Muscle of arm (tissue), 12 donors: ENCODE measurements around the gene SETD7. TPM values are rescaled to one million over a fixed set of nuclear protein-coding genes. Genes with fewer than 3 reads are reported as not detected.
"Not testable (repeated sequence)": the region's sequence is repeated elsewhere in the genome, so short reads cannot be mapped to it uniquely, and the experiment has no call there.

Experiments used
- DNase-seq: peaks from one replicate; pipeline ENCODE4 v3.0.0-alpha.2; 2013
- polyA plus RNA-seq, 12 donors: library from polyadenylated mRNA; unstranded; fragments of 120-200 nt; gene quantifications; one replicate each; pipeline ENCODE4 v1.2.1, GENCODE V29; 2013; ENCODE audit not compliant: insufficient read length in 12 of 12

SETD7 gene
- polyA plus RNA-seq, 12 donors = 42.3 to 112 (median 91.6) TPM; not detected in 1

DNA sequence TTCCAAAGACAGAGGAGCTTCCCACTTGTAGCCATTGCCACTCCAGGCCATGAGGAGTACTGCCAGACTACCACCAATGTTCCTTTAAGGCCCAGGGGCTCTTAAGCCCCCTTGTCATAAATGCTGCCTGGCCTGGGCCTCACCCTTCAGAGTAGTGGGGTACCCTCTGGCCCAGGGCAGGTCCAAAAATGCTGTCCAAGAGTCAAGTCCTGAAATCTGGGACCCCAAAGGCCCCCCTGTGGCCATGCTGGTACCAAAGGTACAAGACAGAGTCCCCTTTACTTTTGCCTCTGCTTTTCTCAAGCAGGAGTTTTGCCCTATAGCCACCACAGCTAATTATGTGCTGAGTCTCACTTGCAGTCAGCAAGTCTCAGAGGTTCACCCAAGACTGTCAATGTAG is 85.7 kb downstream of the SETD7 start:
- DNase-seq = no peak

DNA sequence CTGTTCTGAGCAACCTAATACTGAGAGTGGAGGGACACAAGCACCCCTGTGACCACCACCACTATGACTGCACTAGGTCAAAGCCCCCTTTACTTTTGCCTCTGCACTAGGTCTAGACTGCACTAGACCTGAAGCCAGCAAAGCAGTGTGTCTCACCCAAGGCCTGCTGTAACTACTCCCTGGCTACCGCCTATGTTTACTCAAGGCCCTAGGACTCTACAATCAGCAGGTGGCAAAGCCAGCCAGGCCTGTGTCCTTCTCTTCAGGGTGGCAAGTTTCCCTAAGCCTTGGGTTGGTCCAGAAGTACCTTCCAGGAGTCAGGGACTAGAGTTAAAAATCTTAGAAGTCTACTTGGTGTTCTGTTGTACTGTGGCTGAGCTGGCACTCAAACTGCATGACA is 86.2 kb downstream of the SETD7 start:
- DNase-seq = no peak

DNA sequence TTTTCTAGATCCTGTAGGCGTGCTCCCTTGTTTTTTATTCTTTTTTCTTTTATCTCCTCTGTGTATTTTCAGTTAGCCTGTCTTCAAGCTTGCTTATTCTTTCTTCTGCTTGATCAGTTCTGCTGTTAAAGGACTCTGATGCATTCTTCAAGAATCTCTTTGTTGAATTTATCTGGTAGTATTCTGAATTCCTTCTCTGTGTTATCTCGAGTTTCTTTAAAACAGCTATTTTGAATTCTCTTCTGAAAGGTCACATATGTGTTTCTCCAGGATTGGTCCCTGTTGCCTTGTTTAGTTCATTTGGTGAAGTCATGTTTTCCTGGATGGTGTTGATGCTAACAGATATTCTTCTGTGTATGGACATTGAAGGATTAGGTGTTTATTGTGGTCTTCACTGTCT is 86.8 kb downstream of the SETD7 start:
- DNase-seq = no peak

GRCh38 chr4:139468756-139469155 is 87.3 kb downstream of the SETD7 start:
- not testable (repeated sequence) for DNase-seq

- no peak for DNase-seq
These were observed 90.1 kb downstream of the SETD7 start for GRCh38 chr4:139465922-139466321.

GRCh38 chr4:139464512-139464911 is 91.5 kb downstream of the SETD7 start:
- not testable (repeated sequence) for DNase-seq

DNA sequence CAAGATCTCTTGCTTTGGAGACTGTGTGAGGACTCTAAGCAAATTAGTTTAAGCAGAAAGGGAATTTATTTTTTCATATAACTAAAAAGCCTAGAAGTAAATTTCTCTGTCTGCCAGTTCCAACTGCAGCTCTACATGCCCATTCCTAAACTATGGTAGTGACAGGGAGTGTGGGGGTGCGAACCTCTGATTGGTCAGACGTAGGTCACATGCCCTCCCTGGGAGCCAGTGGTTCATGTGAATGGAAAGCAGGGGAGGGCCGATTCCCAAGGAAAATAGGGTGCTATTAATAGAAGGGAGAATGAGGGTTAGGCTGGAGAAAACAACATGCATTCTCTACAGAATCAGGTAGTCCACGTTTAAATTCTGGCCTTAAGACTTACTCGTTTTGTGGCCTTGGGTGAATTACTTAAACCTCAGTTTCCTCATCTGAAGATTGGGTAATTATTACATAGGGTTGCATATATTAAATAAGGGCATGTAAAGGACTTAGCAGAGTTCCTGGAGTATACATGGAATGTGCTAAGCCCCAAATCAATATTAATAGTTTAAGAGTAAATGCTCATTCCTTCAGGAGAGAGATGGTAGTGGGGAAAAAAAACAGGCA is 94.9 kb downstream of the SETD7 start:
- no peak for DNase-seq

GRCh38 chr4:139460565-139460964 is 95.5 kb downstream of the SETD7 start:
- DNase-seq = no peak

- no peak for DNase-seq
These were observed 97.0 kb downstream of the SETD7 start for GRCh38 chr4:139458999-139459398.

DNA sequence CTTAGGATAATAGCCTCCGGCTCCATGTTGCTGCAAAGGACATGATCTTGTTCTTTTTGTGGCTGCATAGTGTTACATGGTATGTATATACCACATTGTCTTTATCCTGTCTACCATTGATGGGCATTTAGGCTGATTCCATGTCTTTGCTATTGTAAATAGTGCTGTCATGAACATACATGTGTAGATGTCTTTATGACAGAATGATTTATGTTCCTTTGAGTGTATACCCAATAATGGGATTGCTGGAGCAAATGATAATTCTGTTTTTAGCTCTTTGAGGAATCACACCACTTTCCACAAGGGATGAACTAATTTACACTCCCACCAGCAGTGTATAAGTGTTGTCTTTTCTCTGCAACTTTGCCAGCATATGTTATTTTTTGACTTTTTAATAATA is 97.5 kb downstream of the SETD7 start:
- DNase-seq = no peak

DNA sequence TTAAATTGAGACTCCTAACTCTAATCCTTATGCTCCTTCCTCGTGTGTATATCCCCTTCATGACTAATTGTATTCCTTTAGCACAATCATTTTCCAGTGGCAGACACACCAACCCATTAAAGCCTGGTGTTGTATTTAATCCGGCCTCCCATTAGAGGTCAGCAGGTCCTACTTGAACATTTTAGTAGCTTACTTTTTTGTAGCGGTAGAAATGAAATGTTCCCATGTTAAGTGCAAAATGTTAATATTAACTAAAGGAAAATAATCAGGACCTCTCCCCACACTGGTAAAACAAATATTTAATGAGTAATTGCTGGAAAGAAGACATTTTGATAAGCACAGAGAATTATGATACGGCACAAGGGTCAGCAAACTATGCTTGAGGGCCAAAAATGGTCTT is 98.7 kb downstream of the SETD7 start:
- DNase-seq = no peak

- DNase-seq = no peak
These were observed 100.9 kb downstream of the SETD7 start for GRCh38 chr4:139455126-139455538.

GRCh38 chr4:139454111-139455045 is 101.6 kb downstream of the SETD7 start, which contains the start of gene RAB33B:
Gene RAB33B, plus strand, starts transcription at chr4:139454121. Its CDS starts 75 bp downstream, at chr4:139454196.
- peak; percentile 93 for DNase-seq

DNA sequence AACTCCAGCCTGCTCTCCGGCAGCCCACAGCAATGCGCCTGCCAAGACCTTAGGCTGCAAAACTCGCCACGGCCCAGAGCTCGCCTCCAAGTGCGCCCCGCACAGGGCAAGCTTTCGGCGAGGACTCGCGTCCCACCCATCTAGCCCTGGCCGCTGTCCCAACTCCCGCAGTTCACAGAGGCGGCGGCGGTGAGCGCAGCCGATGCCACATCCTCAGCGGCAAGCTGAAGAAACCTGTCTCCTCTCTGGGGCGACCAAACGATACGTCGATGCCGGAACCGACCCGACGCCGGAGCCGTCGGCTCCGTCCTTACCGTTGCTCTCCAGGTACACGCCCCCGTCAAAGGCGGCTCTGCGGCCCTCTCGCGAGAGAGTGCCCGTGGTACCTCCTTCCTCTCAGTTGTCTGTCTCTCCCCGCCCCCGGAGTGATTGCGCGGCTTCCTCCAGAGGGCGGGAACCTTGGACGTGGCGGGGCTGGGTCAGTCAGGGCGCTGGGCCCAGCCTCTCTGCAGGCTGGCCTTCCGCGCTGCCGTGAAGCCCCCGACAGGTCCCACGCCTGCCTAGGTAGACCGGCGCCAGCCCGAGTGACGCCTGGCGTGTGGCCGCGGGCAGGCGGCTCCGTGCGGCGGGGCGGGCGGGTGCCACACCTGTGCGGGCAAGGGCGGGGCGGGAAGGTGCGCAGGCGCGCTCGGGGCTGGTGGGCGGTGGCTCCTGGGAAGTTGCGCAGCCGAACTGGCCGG is 102.5 kb downstream of the SETD7 start:
- peak; percentile 97 for DNase-seq

DNA sequence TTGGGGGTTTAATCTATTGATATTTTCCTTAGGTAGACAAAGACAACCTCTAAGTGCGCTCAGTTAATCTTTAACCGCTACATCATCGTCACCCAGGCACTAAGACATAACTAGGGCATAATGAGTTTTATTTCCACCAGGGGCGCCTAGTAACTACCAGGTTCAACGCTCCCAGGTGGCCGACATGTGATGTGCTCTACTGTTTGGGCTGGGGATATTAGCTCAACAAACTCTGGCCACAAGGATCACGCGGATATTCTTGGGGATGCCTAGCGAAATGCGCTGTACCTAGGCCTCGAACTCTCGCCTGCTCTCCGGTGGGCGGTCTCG is 103.0 kb downstream of the SETD7 start:
- no peak for DNase-seq

DNA sequence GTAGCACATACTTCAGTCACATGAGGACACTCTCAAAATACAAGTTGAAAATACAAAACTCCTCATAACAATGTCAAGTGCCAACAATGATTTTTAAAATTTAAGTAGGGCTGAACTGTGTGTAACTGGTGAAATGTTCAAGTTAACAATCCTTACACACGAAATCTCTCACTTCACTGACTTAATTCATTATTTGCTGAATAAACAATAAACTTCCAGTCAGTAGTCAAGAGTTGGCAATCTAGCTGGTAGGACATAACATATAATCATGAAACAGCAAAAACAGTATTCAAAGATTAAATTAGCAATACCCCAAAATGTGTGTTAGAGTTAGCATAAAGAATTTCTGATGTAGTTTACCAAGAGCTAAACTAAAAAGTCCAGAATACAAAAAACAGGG is 104.0 kb downstream of the SETD7 start:
- no peak for DNase-seq

DNA sequence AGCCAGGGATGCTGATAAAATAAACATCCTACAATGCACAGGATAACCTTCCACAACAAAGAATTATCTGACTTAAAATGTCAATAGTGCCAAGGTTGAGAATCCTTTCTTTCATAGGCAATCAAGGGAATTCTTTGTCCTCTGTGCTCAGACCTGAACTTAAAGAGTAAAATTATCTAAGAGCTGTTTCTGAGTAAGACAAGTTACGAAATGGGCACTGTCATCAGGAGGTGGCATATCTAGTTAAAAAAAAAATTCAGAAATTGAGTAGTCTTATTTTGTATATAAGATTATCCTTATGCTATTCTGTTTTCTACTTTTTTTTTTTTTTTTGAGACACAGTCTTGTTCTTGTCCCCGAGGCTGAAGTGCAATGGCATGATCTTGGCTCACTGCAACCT is 105.4 kb downstream of the SETD7 start:
- DNase-seq = no peak

GRCh38 chr4:139447078-139447477 is 108.9 kb downstream of the SETD7 start:
- not testable (repeated sequence) for DNase-seq
